Measurements from ENCODE around the gene AHCYL2. TPM values are rescaled to one million over a fixed set of nuclear protein-coding genes. Genes with fewer than 3 reads are reported as not detected.

The AHCYL2 gene
- total RNA-seq, 4 donors from 2014 or later: 22.7 to 41.0 (median 35.7) TPM

DNA sequence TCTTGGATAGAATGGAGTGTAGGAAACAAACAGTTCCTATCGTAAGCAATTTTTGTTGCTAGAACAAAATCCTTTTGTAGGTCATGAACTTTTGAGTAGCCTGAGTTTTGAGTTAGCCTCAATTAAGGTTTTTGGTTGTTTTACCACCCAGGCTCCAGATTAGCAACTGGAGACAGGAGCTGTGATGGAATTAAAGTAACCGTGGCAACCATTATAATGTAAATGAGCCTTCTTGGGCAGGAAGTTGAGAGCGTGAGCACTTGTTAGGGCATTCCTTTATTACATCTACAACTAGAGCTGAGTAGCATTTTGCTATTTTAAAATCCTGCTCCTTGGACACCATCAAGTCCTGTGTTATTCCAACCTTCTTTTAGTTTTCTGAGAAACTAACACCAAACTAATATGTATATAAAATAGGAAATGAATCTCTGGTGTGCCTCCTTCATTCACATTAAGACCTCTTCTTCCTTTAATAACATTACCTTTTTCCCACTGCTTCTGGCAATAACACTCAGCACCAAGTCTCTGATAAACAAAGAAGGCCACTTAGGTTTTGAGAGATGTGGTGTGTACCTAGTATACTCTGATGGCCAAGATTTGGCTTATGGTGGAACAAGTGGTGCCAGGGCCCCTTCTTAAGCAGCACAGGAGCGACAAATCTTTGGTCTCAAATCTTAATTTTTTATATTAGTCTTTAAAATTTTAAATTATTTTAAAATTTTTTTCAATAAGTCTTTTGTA, 34.0 kb downstream of the AHCYL2 start:
- no peaks in the 10 kb centered on the region for H3K36me3 ChIP-seq
- intact Hi-C loops (cut with DNase I; ENCODE audit: low total_unique reads): no loop called here
- H3K27me3 ChIP-seq: no peaks in the 10 kb centered on the region
- TF ChIP-seq, protein P1, sequence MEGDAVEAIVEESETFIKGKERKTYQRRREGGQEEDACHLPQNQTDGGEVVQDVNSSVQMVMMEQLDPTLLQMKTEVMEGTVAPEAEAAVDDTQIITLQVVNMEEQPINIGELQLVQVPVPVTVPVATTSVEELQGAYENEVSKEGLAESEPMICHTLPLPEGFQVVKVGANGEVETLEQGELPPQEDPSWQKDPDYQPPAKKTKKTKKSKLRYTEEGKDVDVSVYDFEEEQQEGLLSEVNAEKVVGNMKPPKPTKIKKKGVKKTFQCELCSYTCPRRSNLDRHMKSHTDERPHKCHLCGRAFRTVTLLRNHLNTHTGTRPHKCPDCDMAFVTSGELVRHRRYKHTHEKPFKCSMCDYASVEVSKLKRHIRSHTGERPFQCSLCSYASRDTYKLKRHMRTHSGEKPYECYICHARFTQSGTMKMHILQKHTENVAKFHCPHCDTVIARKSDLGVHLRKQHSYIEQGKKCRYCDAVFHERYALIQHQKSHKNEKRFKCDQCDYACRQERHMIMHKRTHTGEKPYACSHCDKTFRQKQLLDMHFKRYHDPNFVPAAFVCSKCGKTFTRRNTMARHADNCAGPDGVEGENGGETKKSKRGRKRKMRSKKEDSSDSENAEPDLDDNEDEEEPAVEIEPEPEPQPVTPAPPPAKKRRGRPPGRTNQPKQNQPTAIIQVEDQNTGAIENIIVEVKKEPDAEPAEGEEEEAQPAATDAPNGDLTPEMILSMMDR (IDR thresholded peaks at IDR 0.05 in 4 of 5, conservative IDR thresholded peaks at IDR 0.05 in 1 of 5): no peak
- no peak for TF ChIP-seq POLR2A (IDR thresholded peaks at IDR 0.05)
- no peak overlapping the region for H3K4me3 ChIP-seq
- H3K27ac ChIP-seq: no peak overlapping the region
- no peaks in the 10 kb centered on the region for H3K9me3 ChIP-seq
- in situ Hi-C loops (cut with MboI; ENCODE audit: low sequenced_read_pairs in 4 of 4): no loop called here
- ATAC-seq: no peak
- H3K4me1 ChIP-seq: peaks cover 16 to 27% of the 10 kb centered on the region in 2 donors
- DNase-seq: no peak

DNA sequence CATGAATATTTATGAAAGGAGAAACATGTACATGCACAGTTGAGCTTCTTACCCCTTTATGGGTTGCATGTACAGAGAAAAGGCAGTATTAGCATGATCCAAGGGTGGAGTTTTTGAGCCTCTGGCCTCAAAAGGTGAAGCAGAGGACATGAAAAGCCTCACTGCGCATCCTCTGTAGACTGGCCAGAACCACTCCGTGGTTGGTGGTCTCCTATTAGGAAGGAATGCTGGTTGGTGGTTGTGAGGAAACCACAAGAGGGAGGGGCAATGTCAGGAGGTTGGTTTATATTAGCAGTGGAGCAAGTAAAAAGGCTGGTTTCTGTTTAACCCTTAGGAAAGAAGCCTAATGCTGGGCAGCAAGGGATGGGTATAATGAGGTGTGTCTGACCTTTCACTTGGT, 37.5 kb downstream of the AHCYL2 start:
- no peaks in the 10 kb centered on the region for H3K9me3 ChIP-seq
- H3K36me3 ChIP-seq: no peaks in the 10 kb centered on the region
- intact Hi-C loops (cut with DNase I; ENCODE audit: low total_unique reads): no loop called here
- H3K4me3 ChIP-seq: no peak overlapping the region
- H3K27me3 ChIP-seq: no peaks in the 10 kb centered on the region
- in situ Hi-C loops (cut with MboI; ENCODE audit: low sequenced_read_pairs in 4 of 4): no loop called here
- no peak overlapping the region for H3K27ac ChIP-seq
- H3K4me1 ChIP-seq: peaks cover 12% of the 10 kb centered on the region in 2 donors
- ATAC-seq (no peak), DNase-seq (no peak)
- TF ChIP-seq POLR2A (IDR thresholded peaks at IDR 0.05): no peak
- TF ChIP-seq, protein P1 (IDR thresholded peaks at IDR 0.05 in 4 of 5, conservative IDR thresholded peaks at IDR 0.05 in 1 of 5): no peak

DNA sequence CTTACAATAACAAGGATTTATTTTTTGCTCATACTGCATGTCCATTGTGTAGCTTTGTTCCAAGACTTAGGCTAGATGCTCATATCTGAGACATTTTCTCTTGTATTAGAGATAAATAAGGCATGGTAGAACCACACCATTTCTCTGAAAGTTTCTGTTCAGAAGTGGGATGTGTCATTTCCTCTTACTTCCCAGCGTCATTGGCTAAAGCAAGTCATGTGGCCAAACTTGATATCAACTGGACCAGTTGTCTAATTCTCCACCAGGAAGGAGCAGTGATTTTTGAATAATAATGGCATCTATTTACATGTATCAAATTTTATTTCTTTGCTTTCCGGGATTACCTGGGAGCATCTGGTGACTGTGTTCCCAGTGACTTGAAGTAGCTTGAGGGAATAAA, 38.3 kb downstream of the AHCYL2 start:
- H3K27me3 ChIP-seq: no peaks in the 10 kb centered on the region
- DNase-seq (no peak), ATAC-seq (no peak)
- no peaks in the 10 kb centered on the region for H3K9me3 ChIP-seq
- peaks cover 9 to 12% of the 10 kb centered on the region in 2 donors for H3K4me1 ChIP-seq
- no peak overlapping the region for H3K27ac ChIP-seq
- TF ChIP-seq, protein P1 (IDR thresholded peaks at IDR 0.05 in 4 of 5, conservative IDR thresholded peaks at IDR 0.05 in 1 of 5): no peak
- TF ChIP-seq POLR2A (IDR thresholded peaks at IDR 0.05): no peak
- in situ Hi-C loops (cut with MboI; ENCODE audit: low sequenced_read_pairs in 4 of 4): no loop called here
- no peak overlapping the region for H3K4me3 ChIP-seq
- H3K36me3 ChIP-seq: no peaks in the 10 kb centered on the region
- intact Hi-C loops (cut with DNase I; ENCODE audit: low total_unique reads): no loop called here

DNA sequence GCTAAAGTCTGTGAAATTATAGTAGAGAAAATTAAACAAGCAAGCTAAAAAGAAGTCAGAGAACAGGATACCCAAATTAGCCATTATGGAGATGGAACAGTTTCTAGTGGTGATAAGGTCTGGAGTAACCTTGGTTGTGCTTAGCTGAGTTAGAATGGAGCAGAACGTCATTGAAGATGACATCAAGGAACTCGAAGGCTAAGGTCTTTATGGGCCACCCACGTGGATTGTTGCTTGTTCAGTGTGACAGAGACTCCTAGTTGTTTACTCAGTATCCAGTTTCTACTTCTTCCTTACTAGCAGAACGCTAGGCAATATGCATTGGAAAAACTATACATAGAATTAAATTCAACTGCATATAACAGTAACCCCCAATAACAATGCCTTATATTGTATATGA, 39.7 kb downstream of the AHCYL2 start:
- in situ Hi-C loops (cut with MboI; ENCODE audit: low sequenced_read_pairs in 4 of 4): no loop called here
- ATAC-seq (no peak), DNase-seq (no peak)
- Histone ChIP-seq H3K27ac (no peak overlapping the region), H3K4me1 (peaks cover 9 to 11% of the 10 kb centered on the region in 2 donors), H3K9me3 (no peaks in the 10 kb centered on the region), H3K27me3 (no peaks in the 10 kb centered on the region), H3K4me3 (no peak overlapping the region), H3K36me3 (no peaks in the 10 kb centered on the region)
- TF ChIP-seq, protein P1 (IDR thresholded peaks at IDR 0.05 in 4 of 5, conservative IDR thresholded peaks at IDR 0.05 in 1 of 5): no peak
- intact Hi-C loops (cut with DNase I; ENCODE audit: low total_unique reads): no loop called here

DNA sequence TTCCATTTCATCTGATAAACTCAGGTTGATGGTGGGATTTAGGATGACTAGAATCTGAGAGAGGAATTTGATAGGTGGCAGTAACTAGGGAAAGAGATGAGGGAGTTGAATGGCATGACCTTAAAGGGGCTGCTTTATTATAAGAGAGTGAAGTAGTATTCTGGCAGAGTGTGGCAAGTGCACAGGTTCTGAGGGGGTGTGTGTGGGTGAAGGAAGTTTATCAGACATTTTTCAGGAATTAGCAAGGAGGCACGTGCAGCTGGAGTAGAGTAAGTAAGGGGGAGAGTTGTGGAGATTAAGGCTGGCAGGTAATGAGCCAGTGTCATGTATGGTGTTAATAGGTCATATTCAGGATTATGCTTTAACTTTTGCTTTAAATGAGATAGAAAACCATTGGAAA, 40.5 kb downstream of the AHCYL2 start:
- Histone ChIP-seq H3K4me1 (peaks cover 9 to 14% of the 10 kb centered on the region in 2 donors), H3K27me3 (no peaks in the 10 kb centered on the region), H3K27ac (no peak overlapping the region), H3K9me3 (no peaks in the 10 kb centered on the region), H3K36me3 (no peaks in the 10 kb centered on the region), H3K4me3 (no peak overlapping the region)
- intact Hi-C loops (cut with DNase I; ENCODE audit: low total_unique reads): no loop called here
- DNase-seq (no peak), ATAC-seq (no peak)
- in situ Hi-C loops (cut with MboI; ENCODE audit: low sequenced_read_pairs in 4 of 4): no loop called here
- no peak for TF ChIP-seq POLR2A (IDR thresholded peaks at IDR 0.05)
- TF ChIP-seq, protein P1 (IDR thresholded peaks at IDR 0.05 in 4 of 5, conservative IDR thresholded peaks at IDR 0.05 in 1 of 5): no peak

All from gastrocnemius medialis (tissue), 4 donors.